ENCODE data around the gene NOTCH1.

DNA sequence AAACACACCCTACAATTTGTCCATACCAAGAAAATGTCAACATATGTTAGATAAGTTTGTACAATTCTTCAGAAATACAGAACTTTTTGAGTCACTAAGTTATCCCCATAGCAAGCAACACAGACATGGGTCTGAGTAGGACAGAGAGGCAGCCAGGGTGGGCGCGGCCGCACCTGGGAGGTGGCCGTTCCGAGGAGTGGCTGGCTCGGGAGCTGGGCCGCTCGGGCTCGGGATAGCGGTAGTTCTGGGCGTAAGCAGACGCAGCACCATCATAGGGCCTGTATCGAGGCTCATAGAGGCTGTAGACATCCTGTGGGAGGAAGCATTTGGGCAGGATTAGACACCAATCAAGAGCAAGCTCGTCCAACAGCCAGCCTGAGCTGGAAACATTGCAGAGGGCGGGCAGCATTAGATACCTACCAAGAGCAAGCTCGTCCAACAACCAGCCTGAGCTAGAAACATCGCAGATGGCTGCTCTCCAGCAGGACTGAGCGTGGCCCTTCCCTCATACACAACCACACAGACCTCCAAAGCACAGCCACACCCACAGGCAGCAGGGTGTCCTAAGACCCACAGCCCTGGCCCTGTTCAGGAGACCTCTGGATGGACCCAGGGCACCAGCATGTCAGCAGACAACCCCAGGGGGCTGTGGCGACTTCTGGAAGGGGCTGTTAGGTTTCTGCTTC lies 73.9 kb downstream of the NOTCH1 start:
- TF ChIP-seq POLR2A (IDR thresholded peaks at IDR 0.05; ENCODE audit: low read depth, low read length): no peak
- TF ChIP-seq POLR2AphosphoS5 (IDR thresholded peaks at IDR 0.05; ENCODE audit: low read depth, low read length): no peak
- TF ChIP-seq TAF1 (IDR thresholded peaks at IDR 0.05; ENCODE audit: borderline replicate concordance, low read depth, low read length): no peak

All from GM12892 (cell line).